T-helper 2 cell treated with Interferon-gamma antibody and Interleukin-4, amounts not matched to agents 5 μg/mL and 100 μg/mL, for 36 hours (primary cell): ENCODE results near the gene NAA38.

ENCODE experiments used
- DNase-seq: peaks from one replicate; pipeline ENCODE4 v3.0.0; 2021; ENCODE audit warnings: low spot score
- H3K27ac Mint-ChIP-seq: one replicate; pipeline ENCODE4 v1.8.0; 2021; ENCODE audit warnings: mild to moderate bottlenecking, mixed read lengths
- H3K27me3 Mint-ChIP-seq: one replicate; pipeline ENCODE4 v1.8.0; 2021; ENCODE audit warnings: low read depth, mixed read lengths
- H3K36me3 Mint-ChIP-seq: one replicate; pipeline ENCODE4 v1.8.0; 2021; ENCODE audit warnings: low read depth, mixed read lengths
- H3K4me1 Mint-ChIP-seq: one replicate; pipeline ENCODE4 v1.8.0; 2021; ENCODE audit warnings: low read depth, mixed read lengths
- H3K4me3 Mint-ChIP-seq: one replicate; pipeline ENCODE4 v1.8.0; 2022; ENCODE audit warnings: mild to moderate bottlenecking, moderate library complexity, mixed read lengths
- H3K9me3 Mint-ChIP-seq: one replicate; pipeline ENCODE4 v1.8.0; 2021; ENCODE audit warnings: mixed read lengths

NAA38 gene

GRCh38 chr17:7835814-7836595, 21.4 kb downstream of the NAA38 start:
- H3K9me3 Mint-ChIP-seq = no peaks in the 10 kb centered on the region
- no peak for DNase-seq
- H3K27me3 Mint-ChIP-seq = peaks cover 6% of the 10 kb centered on the region
- H3K4me3 Mint-ChIP-seq = peak overlapping the region; percentile 88
- H3K36me3 Mint-ChIP-seq = no peaks in the 10 kb centered on the region
- H3K4me1 Mint-ChIP-seq = peaks cover 52% of the 10 kb centered on the region
- peak overlapping the region; percentile 70 for H3K27ac Mint-ChIP-seq

- Mint-ChIP-seq H3K27ac (peak overlapping the region; percentile 94), H3K27me3 (peaks cover 11% of the 10 kb centered on the region), H3K4me1 (peaks cover 46% of the 10 kb centered on the region), H3K9me3 (no peaks in the 10 kb centered on the region), H3K4me3 (peak overlapping the region; percentile 88), H3K36me3 (no peaks in the 10 kb centered on the region)
- DNase-seq = peak; percentile 80
Measured at GRCh38 chr17:7834957-7835813, 22.2 kb downstream of the NAA38 start.

GRCh38 chr17:7834542-7834956, 22.8 kb downstream of the NAA38 start:
- H3K27ac Mint-ChIP-seq = peak overlapping the region; percentile 94
- no peaks in the 10 kb centered on the region for H3K36me3 Mint-ChIP-seq
- H3K4me1 Mint-ChIP-seq = peaks cover 42% of the 10 kb centered on the region
- no peaks in the 10 kb centered on the region for H3K9me3 Mint-ChIP-seq
- H3K4me3 Mint-ChIP-seq = peak overlapping the region; percentile 88
- H3K27me3 Mint-ChIP-seq = peaks cover 13% of the 10 kb centered on the region
- DNase-seq = peak; percentile 35

- Mint-ChIP-seq H3K27ac (peak within 1 kb of the TSS; percentile 94), H3K4me3 (peak within 1 kb of the TSS; percentile 88), H3K27me3 (peaks cover 18% of the 10 kb centered on the region), H3K36me3 (no peaks in the 10 kb centered on the region), H3K9me3 (no peaks in the 10 kb centered on the region), H3K4me1 (peaks cover 36% of the 10 kb centered on the region)
- DNase-seq = peak; percentile 89
Measured at GRCh38 chr17:7833795-7834541, 23.4 kb downstream of the NAA38 start, which contains the start of gene KDM6B. TSS of gene KDM6B (plus strand) at chr17:7834217. CDS start at chr17:7845555, 11,338 bp downstream.

- Mint-ChIP-seq H3K36me3 (no peaks in the 10 kb centered on the region), H3K9me3 (no peaks in the 10 kb centered on the region), H3K27me3 (peaks cover 18% of the 10 kb centered on the region), H3K4me3 (peak overlapping the region; percentile 88), H3K27ac (peak overlapping the region; percentile 94), H3K4me1 (peaks cover 30% of the 10 kb centered on the region)
- DNase-seq = no peak
Measured at GRCh38 chr17:7833011-7833794, 24.2 kb downstream of the NAA38 start.

- H3K4me1 Mint-ChIP-seq = peaks cover 25% of the 10 kb centered on the region
- DNase-seq = no peak
- H3K27ac Mint-ChIP-seq = no peak overlapping the region
- H3K36me3 Mint-ChIP-seq = no peaks in the 10 kb centered on the region
- H3K27me3 Mint-ChIP-seq = peaks cover 23% of the 10 kb centered on the region
- H3K4me3 Mint-ChIP-seq = peak overlapping the region; percentile 36
- H3K9me3 Mint-ChIP-seq = no peaks in the 10 kb centered on the region
Measured at GRCh38 chr17:7832431-7832830, 24.9 kb downstream of the NAA38 start.

- no peak overlapping the region for H3K4me3 Mint-ChIP-seq
- H3K27ac Mint-ChIP-seq = no peak overlapping the region
- H3K36me3 Mint-ChIP-seq = no peaks in the 10 kb centered on the region
- no peak for DNase-seq
- H3K4me1 Mint-ChIP-seq = peaks cover 15% of the 10 kb centered on the region
- peaks cover 31% of the 10 kb centered on the region for H3K27me3 Mint-ChIP-seq
- no peaks in the 10 kb centered on the region for H3K9me3 Mint-ChIP-seq
Measured at GRCh38 chr17:7831233-7831632, 26.1 kb downstream of the NAA38 start.

GRCh38 chr17:7830616-7831015, 26.7 kb downstream of the NAA38 start:
- peaks cover 31% of the 10 kb centered on the region for H3K27me3 Mint-ChIP-seq
- H3K4me1 Mint-ChIP-seq = peaks cover 13% of the 10 kb centered on the region
- H3K9me3 Mint-ChIP-seq = no peaks in the 10 kb centered on the region
- DNase-seq = no peak
- no peaks in the 10 kb centered on the region for H3K36me3 Mint-ChIP-seq
- no peak overlapping the region for H3K4me3 Mint-ChIP-seq
- H3K27ac Mint-ChIP-seq = no peak overlapping the region

- H3K4me1 Mint-ChIP-seq = peaks cover 2% of the 10 kb centered on the region
- peaks cover 30% of the 10 kb centered on the region for H3K27me3 Mint-ChIP-seq
- no peak overlapping the region for H3K4me3 Mint-ChIP-seq
- no peak for DNase-seq
- no peaks in the 10 kb centered on the region for H3K9me3 Mint-ChIP-seq
- no peak overlapping the region for H3K27ac Mint-ChIP-seq
- no peaks in the 10 kb centered on the region for H3K36me3 Mint-ChIP-seq
Measured at GRCh38 chr17:7825206-7825990, 32.0 kb downstream of the NAA38 start.

- no peaks in the 10 kb centered on the region for H3K36me3 Mint-ChIP-seq
- peaks cover 23% of the 10 kb centered on the region for H3K27me3 Mint-ChIP-seq
- H3K4me3 Mint-ChIP-seq = no peak overlapping the region
- H3K9me3 Mint-ChIP-seq = no peaks in the 10 kb centered on the region
- no peak for DNase-seq
- H3K4me1 Mint-ChIP-seq = peaks cover 2% of the 10 kb centered on the region
- no peak overlapping the region for H3K27ac Mint-ChIP-seq
Measured at GRCh38 chr17:7824021-7824924, 33.1 kb downstream of the NAA38 start.

GRCh38 chr17:7823581-7824001, 33.8 kb downstream of the NAA38 start:
- Mint-ChIP-seq H3K27ac (no peak overlapping the region), H3K4me1 (peaks cover 2% of the 10 kb centered on the region), H3K36me3 (no peaks in the 10 kb centered on the region), H3K4me3 (no peak overlapping the region), H3K27me3 (peaks cover 21% of the 10 kb centered on the region), H3K9me3 (no peaks in the 10 kb centered on the region)
- DNase-seq = no peak

GRCh38 chr17:7822126-7822525, 35.2 kb downstream of the NAA38 start:
- Mint-ChIP-seq H3K4me3 (no peak overlapping the region), H3K36me3 (no peaks in the 10 kb centered on the region), H3K27ac (no peak overlapping the region), H3K4me1 (peaks cover 2% of the 10 kb centered on the region), H3K27me3 (peaks cover 14% of the 10 kb centered on the region), H3K9me3 (no peaks in the 10 kb centered on the region)
- no peak for DNase-seq
